ENCODE results near the gene AFF3.

The AFF3 gene

DNA sequence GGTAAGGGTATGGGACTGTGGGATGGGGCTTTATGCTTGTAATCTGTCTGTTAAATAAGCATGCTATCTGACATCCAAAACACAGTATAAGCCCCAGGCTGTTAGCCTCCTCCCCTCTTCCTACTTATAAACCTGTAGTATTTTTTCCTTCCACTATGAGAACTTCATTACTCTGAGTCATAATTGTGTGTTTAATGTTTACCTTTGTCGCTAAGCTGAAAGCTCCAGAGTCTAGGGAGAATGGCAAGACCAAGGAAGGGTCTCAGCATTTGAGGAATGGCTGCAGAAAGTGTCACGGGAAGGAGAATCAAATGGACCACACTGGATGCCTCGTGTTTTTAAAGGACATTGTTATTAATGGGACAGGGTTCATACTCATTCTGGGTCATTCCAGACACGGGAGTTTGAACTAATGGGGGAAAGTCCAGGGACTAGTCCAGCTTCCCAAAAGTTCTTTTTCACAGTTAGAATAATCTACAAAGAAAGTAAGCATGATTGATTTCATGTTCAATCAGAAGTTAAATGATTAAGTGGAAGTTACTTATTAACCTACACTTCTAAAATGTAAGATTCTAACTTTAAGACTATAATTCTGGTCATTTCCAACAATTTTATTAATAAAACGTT is 292.2 kb downstream of the AFF3 start:
- no peak for DNase-seq

DNA sequence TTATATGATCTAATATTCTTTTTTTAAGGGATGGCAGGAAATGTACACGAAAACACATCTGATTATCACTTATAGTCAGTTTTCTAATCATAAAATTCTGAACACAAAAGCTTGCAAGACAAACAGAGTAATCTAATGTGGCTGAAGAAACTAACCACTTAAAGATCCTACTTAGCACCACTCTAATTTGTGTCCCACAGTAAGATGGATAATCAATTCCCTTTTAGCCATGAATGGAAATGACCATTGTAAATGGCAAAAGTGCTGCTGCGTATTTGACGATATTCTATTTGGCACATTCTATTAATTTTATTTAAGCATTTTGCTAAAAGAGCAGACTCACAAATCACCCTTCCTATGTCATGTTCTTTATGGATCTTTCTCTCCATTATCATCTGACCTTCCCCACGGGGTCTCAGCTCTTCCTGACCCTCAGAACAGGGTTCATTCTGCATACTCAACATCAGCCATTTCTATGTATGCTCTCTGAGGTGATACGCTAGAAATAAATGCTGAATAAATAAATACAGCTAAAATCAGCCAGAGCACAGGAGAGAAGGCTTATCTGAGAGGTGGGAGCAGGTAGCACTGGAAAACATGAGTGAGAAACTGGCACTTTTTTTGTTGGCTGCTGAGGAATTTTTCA is 295.8 kb downstream of the AFF3 start:
- DNase-seq = no peak

DNA sequence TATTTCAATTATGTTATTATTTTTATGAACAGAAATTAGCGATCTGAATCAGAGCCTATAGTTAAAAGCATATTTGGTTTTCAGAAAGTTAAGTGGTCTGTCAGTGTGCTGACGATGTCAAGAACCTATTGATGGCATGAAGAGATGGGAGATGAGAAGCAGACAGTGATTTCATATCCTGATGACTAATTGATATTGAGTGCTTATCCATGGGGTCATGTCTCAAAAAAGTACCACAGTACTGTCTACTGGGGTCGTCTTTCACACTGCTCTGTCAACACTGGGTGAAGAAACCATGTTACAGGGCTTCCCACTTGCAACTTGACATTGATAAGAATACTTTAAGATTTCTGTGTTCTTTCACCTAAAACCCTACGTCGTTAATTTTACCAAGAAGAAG is 297.1 kb downstream of the AFF3 start:
- no peak for DNase-seq

DNA sequence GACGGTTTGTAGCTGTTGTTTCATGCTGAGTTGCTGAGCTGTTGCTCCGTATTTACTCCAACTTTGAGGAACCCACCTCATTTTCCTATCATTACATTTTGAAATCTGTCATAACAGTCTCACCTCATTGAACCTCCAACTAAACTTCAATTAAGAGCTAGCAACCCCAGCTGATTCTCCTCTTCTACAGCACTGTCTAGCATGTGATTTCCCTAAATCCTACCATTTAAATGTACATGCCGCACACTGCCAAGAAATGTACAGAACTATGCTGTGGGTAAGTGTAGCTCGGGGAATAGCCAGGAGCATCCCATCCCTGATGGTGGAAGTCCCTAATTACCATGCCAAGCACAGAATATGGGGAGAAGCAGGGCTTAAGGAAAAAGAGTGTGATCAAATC is 299.9 kb downstream of the AFF3 start:
- DNase-seq = no peak

DNA sequence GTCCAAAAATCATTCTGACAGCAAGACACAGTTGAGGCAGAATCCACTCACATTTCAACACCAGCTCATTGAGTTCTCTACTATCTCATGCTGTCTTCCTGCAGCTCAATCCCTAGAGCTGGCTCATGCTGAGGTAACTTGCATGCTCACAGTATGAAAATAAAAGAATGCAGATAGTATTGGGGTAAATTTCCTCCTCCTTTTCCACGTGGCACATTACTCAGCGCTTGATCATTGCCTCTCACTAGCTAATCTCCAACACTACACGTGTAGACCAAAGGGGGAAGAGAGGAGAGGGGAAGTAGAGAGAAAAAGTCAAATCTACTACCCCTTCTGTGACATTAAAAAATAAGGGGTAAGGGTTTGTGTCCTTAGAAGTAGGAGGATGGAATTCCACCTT is 300.6 kb downstream of the AFF3 start:
- no peak for DNase-seq

DNA sequence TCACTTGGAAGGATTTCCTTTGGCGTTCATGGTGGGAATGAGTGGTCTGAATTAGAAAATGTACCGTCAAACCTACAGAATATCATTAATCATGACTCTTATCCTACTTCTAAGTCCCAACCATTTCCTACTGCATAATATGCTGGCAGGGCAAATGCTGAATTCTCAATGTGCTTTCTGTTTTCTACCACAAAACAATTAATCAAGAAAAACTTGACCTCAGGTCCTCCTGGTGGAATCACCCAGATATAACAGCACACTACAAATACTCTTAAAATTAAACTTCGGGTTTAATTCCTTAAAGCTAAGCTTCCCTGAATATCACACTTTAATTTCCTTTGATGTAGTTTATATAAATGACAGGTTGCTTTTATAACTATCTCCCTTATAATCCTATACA is 301.6 kb downstream of the AFF3 start:
- no peak for DNase-seq

DNA sequence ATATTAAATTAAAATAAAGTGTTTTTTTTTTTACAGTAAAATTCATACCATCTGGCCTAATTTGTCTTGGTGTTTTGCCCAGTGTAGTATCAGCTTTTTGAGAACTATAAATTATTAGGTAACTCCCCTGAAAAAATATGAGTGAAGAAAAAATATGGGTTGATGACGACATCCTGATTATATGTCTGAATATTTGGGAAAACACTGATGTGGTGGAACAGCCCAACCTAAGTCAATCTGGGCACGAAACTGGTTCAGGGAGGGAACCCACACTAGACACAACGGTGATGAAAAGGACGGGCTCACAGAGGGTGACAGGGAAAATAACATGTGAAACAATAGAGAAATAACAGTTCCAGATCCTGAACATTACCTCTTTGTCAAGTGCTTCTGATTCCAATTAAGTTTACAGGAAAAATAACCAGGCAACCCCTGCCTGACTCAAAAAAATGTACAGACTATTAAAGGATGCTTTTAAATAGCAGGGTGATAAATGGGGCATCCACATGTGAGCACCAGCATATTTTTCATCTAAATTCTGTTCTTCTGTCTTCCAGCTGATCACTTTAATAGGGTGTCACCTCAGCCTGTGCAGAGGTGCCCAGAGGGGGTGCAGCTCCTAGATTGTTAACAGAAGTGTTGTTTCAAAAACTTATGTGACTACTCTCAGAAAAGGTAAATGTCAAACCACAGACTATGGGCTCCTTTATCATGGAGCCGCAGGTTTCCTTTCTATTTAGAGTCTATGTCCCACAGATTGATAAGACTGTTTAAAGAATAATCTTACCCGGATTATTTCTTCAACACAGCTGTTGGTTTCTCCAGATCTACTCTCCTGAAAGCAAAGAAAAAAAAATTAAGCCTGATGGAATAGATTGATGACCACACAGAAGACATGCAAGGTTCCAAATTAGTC is 305.4 kb downstream of the AFF3 start:
- DNase-seq = no peak

DNA sequence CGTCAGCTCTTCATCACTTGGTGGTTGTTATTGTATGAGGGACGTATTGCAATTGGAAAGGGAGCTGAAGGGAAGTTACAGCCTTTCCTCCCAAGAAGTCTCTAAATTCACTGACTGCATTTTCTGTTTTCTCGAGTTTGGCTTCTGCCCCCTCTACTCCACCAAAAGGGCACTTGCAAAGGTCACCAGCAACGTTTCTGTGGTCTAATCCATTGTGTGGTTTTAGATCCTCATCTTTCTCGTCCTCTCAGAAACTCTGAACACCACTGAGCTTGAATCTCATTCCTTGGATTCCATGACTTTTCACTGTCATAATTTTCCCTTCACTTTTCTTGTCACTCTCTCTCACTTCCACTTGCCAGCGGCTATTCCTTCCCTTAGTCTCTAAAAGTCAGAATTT is 308.0 kb downstream of the AFF3 start:
- no peak for DNase-seq

DNA sequence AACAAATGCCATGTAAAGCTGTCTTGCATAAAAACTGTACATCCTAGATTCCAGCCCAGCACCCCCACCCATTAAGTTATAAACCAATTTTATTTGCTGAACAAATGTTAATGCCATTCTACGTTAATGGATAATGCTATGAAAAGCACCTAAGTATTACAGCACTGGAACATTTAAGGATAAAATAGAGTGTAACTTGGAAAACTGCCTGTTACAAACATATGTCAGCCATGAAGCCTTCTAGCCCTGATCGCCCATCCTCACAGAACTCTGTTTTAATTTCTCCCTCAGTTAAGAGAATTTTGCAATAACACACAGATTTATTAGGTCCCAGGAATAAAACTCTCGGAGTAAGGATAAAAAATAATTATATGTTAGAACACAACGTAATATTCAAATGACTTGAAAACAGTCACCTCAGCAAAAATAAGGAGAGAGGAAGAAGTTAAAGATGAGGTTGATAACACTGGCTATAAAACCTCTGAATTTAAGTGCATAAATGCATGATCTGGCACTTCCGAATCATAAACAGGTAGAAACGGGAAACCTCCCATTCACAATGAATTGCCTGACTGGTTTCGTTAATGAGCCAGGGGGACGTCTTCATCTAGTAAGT is 308.7 kb downstream of the AFF3 start:
- no peak for DNase-seq

DNA sequence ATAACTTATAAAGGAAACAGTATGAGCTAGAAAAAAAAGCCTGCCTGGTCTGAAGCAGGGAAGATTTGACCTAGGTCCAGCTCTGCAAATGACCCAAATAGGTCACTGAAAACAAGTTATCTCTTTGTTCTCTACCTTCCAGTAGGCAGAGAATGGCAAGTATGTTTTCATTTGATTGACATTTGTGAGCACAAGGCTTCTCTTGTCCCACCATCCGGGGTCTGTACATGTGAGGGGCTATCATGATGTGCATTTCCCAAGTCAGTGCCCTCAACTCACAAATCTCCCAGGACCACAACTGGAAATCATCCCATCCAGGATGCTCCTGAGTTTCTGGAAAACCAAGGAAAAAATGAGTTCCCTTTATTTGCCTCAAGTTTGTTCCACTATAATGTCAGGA is 309.5 kb downstream of the AFF3 start:
- no peak for DNase-seq

DNA sequence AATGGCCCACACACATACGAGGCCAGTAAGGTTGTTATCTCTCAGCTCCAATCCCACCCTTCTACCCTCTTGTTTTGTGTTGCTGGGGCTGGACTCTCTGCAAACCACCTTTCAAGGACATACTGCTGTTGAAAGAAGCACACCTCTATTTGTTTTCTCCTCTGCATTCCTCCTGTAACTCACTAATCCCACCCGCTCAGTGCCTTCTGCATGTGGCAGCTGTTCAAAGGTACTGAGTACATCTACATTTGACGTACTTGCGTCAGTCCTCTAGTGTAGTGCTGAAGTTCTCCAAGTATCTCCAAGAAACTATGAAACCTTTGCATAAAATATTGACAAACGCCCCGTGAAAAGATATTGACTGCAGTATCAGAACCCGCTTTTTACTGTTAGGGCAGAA is 310.6 kb downstream of the AFF3 start:
- DNase-seq = no peak

DNA sequence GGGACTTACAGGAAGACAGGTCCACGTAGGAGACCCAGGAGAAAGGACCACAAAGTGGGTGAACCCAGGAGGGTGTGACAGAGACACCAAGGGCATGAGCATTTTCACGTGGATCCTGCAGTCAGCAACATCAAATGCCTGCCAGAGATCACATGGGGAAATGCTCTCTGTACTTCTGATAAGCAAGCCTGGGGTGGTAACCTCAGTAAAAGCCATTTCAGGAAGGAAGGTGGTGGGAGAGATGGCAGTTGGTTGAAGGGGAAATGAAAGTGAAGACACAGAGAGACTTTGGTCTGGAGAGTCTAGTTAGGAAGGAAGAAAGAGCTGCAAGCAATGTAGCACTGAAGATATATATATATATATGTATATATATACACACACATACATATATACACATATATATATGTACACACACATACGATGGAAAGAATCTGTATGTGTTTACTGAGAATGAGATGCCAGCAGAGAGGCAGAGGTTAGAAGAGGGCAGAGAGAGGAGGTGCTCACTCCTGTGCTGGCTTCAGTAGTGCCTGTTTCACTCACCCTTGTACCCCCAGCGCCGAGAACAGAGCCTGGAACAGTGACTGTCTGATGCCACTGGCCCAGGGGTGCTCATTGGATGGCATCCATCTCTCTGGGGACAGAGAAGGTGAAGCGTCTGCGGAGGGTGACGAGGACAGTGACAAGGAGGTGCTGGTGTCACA is 314.9 kb downstream of the AFF3 start:
- no peak for DNase-seq

DNA sequence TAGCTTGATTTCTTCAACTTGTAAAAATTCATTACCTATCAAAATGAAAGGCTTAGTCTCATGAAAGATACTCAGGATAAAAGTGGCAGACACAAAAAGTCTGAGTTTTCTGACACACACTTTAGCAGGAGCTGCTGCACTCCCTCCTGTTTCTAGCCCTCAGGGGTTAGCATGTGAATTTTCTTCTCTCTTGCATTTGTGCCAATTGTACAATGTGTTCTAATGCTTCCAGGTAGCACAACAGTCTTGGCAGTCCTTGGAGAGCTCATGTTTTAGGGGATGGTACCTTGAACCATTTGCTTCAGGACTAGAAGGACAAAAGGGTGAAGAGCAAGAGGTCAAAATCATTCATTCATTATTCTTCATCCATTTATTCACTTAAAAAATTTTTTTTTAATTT is 316.8 kb downstream of the AFF3 start:
- DNase-seq = no peak

DNA sequence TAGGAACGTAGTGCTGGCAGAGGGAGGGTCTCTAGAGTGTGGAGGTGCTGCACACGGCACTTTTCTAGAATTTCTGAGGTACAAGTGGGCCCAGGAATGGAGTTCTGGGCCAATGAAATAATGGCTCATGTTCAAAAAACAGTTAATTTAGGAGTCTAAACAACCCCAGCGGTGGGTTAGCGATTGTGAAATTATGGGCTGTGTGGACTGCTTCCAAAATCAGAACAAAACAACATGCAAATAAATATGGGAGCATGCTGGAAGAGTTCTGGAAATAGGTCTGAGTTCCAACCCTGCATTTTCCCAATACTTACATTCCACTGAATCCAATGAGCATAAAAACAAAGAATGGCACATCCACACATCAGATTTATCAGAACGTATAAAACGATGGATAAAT is 317.6 kb downstream of the AFF3 start:
- no peak for DNase-seq

DNA sequence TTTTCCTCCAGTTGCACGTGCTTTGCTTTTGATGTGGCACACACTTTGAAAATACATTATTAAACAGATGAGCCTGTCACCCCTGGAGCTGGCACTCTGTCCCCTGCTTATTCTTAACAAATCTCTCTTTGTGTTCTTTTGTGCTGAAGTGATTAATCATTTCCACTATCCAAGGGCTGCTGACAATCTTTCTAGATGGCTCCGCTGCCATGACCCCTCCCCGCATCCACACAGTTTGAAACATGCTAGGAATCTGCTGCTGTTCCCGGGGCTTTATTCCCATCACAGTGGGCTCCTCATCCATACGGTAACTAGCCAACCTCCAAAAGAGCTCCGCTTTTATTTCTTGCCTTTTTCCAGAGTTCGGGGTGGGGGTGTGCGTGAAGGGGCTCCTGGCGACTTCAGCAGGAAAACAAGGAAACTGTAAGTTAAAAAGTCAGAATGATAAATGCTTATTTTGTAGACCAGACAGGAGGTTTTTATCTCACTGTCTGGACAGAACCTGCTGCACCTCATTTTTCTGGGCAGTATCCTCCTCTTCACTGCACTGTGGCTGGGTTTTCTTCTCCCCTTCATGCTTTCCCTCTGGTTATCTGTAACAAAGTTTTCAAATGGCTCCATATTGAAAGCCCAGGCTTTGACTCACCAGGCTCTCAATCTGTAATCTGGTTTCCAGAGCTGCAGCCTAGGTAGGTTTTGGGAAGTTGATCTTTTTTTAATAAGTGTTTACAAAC is 319.7 kb downstream of the AFF3 start:
- no peak for DNase-seq

DNA sequence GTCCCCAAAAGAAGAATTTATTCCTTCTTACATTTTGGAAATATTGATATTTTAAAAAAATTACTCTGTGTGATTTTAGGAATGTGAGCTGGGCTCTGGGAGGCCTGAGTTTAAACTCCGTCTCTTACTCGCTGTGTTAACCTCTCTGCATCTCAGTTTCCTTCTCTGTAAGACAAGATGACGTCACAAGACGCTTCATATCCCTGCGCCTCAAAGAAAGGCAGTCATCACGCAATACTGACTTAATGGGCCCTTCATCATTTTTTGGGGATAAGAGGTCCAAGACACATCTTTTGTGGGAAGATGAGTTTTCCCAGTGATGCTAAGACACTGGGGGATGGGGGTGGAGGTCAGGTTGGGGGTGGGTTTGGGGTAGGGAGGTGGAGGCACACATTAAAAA is 320.4 kb downstream of the AFF3 start:
- no peak for DNase-seq

DNA sequence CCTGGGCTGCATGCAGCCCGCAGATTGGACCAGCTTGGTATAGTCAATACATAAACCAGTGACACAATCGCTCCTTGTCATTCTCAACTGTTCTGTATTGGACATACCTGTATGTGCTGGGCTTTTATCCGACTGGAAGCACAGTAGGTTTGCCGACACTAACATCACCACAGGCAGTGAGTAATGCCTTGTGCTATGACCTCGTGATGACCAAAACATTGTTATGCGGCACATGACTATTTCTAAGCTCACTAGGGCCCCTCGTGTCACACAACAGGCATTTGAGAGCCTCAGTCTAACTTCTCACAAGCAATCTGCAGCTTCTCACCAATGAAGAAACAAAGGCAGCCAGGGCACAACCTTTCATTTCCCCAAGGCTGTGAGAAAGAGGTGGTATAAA is 320.8 kb downstream of the AFF3 start:
- DNase-seq = no peak

DNA sequence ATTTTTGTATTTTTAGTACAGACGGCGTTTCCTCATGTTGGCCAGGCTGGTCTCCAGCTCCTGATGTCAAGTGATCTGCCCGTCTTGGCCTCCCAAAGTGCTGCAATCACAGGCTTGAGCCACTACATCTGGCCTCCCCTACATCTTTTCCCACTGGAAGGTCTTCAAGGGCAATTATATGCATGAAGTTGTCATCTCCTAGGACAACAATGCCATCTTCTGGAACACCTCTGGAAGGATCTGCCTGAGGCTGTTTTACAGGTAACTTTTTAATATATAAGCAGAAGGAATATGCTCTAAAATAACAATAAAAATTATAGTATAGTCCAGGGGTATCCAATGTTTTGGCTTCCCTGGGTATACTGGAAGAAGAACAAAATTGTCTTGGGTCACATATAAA is 321.4 kb downstream of the AFF3 start:
- no peak for DNase-seq

DNA sequence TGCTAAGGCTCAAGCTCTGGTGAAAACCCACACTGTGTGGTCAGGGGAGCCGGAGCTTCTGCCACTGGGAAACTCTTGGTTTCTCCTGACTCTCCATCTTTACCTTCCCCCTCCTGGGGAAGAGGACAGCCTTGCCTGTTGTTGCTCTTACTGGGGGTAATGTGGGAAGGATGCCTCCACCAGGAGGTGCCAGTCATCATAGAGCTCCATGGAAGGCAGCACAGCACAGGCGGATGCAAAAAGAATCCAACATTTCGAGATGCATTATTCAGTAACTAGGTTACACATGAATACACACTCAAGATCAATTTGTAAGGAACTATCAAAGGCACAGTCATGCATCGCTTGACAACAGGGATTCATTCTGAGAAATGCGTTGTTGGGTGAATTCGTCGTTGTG is 322.6 kb downstream of the AFF3 start:
- DNase-seq = no peak

DNA sequence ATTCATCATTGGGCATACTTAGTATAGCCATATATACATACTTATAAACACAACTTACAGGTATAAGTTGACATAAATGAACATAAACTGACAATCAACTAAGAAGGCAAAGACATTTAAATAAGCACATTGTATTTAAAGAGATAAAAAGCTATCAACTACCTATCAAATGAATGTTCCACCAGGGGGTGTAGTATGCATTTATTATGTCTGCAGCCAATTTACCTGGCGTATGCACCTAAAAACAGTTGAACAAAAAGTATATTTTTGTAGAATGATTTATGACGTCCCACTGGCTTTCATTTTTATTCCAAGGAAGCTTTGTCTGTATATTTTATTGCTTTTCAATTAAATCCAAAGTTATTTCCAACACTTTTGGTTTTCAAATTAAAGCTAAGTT is 323.5 kb downstream of the AFF3 start:
- DNase-seq = no peak

DNA sequence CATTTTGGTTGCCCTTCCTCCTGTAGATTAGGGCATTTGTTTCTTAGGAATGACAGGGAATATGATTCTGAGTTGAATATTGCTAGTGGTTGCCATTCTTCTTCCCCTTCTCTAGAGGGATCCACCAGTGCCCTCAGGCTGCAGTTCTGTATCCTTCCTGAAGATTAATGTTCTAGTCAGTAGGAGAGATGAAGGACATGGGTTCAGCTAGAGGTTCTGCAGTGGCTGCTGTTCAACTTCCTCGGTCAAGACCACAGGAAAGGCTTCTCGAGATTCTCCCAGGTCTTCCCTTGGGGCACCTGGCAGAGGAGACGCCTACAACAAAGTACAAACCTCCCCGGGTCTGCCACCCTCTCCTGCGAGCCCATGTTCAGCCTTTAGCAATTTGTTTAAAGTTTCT is 325.5 kb downstream of the AFF3 start:
- DNase-seq = no peak

DNA sequence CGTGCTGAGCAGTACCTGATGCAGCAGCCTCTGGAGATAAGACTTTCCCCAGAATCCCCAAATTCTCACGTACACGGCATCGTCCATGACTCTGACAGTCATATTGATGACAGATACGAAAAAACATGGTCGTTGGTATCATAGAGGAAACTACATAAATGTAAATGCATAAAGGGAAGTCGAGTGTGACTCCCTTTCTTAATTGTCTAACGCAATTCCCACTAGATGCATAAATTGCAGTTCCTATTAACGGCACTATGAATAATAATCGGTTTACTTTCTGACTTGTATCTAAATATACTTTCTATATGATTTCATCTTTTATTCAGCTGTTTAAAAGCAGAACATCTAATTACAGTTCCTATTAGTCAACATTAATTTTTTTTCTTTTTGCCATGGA is 330.0 kb downstream of the AFF3 start:
- DNase-seq = no peak
